HG02588 (cell line): Measurements from ENCODE around the gene ZNF236.
"Not testable (repeated sequence)": the region's sequence is repeated elsewhere in the genome, so short reads cannot be mapped to it uniquely, and the experiment has no call there.

Experiments used
- ATAC-seq: cut with Tn5 transposase; IDR thresholded peaks from one replicate; pipeline ENCODE4 v1.9.1; 2021; ENCODE audit warnings: mild to moderate bottlenecking, moderate library complexity; ENCODE audit not compliant: unreplicated experiment

ZNF236 gene

GRCh38 chr18:77017355-77017754 lies 195.0 kb downstream of the ZNF236 start:
- no peak for ATAC-seq

- ATAC-seq = not testable (repeated sequence)
These were observed 196.3 kb downstream of the ZNF236 start for GRCh38 chr18:77018650-77019049.

GRCh38 chr18:77019641-77020040 lies 197.3 kb downstream of the ZNF236 start:
- ATAC-seq = no peak
